GM19025 (cell line): Measurements from ENCODE around the gene MEF2D.

Experiments
- ATAC-seq: cut with Tn5 transposase; IDR thresholded peaks from one replicate; pipeline ENCODE4 v1.9.1; 2021; ENCODE audit warnings: mild to moderate bottlenecking, low read depth, moderate library complexity; ENCODE audit not compliant: unreplicated experiment

MEF2D gene

DNA sequence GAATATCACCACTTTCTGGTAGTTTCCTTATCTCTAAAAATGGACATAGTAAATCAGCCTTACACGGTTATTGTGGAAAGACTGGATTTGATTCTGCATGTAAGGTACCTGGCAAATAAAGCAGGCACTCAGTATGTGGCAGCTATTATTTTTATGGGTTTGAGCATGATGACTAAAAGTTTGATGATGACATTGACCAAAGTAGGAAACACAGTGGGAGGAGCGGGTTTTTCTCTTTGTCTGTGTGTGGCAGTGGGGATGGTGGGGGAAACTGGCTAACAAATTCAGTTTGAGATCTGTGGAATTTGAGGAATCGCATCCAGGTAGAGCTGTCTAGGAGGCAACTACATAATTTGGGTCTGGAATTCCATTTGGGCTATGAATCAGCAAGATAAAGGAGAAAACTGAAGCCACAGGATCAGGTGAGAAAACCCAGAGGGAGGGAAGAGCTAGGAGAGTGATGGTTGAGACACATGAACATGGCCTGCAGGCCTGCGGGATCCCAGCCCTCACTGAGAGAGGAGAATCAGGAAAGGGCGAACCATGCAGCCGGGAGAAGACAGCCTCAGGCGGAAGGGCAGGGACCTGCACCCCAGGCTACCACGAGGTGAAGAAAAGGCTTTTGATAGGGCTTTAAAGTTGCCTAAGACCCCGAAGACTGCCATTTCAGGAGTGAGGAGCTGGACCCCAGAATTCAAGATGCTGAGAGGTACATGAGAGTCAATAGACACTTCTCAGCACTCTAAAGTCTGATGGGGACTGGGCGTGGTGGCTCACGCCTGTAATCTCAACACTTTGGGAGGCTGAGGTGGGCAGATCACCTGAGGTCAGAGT lies 52.2 kb downstream of the MEF2D start:
- no peak for ATAC-seq

DNA sequence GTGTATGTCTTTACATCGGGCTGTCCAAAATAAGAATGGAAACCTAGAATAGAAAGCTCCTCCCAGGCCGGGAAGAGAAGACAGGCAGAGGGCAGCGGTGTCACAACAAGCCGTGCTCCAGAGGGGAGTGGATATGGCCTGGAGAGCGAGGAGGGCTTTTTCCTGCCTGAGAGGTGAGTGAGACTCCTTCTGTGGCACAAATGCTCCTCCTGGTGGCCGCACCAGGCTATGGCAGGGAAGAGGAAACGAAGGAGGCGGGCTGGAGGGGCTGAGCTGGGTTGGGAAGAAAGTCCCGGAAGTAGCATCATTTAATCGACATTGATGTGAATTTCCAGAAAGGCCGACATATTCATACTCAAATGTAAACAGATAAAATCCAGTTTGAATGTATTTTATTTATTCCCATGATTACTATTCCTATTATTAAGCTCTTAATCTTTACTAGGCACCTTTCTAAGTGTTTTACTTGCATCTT lies 54.7 kb downstream of the MEF2D start:
- ATAC-seq: no peak

DNA sequence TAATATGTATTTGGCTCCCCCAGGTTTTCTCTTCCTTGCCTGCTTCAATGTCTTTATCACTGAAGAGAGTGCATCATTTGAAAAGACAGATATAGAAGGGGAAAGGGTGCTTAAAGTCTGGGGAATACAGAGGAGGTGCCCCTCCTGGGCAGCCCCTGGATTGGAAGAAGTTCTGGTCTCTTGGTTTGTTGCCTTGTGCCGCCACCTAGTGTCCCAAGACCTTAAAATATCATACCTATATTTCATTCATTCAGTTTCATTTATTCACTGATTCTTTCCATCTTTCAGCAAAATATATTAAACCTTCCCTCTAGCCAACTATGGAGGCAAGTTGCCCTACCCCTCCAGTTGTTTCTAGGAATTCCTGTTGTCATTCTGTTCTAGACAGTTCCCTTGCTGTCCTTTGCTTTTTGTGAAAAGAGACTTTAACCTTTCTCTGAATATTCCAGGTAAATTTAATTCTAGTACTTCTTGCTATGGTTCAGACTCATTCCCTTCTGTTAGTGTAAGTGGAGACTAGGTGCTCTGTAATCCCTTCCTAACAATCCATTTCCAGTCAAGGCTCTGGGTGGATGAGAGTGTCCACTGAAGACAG lies 56.1 kb downstream of the MEF2D start:
- ATAC-seq: no peak

DNA sequence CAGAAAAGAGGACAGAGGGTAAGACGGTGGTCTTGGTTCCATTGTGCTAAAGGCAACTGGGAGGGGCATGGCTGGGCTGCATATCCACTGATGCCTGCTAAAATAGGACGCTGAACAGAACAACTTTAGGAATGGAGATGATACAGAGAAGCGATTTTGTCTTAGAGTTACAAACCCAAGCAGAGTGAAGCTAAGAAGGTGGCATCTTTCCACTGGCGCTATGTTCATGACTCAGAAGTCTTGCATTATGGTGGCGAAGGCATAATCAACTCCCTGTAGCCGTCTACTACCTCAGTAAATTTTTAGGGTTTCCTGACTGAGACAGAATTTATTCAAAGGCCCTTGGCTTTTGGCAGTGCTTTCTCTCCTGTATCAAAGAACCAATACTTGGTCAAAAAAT lies 57.3 kb downstream of the MEF2D start:
- ATAC-seq: no peak

DNA sequence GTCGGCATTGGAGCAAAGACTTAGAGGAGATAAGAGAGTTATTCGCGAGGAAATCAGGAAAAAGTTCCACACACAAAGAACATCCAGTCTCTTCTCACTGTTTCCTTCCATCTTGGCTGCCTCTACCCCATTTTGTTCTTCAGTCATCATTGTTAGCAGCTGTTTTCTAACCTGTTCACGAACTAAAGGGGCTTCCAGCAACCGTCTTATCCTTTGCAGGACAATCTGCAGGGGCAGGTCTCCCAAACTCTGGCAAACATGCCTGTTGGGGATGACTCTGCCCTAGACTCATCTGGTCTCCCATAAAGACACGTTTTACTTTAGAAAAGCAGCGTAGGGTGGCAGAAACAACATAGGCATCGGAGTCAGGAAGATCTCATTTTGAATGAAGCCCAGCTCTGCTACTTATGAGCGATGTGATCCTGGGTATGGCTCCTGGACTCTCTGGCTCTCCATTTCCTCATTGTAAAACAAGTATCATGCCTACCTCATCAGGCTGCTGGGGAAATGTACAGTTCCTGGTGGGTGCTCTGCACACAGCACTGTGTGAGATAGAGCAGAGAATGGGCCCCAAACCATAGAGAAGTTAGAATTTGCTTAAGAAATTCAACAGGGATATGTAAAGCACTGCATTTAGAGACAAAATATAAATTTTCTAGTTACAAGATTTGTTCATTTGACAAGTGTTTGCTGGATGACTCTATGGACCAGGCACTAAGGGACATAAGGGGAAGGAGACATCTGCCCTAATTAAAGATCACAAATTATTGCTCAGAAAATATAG lies 59.7 kb downstream of the MEF2D start:
- no peak for ATAC-seq

DNA sequence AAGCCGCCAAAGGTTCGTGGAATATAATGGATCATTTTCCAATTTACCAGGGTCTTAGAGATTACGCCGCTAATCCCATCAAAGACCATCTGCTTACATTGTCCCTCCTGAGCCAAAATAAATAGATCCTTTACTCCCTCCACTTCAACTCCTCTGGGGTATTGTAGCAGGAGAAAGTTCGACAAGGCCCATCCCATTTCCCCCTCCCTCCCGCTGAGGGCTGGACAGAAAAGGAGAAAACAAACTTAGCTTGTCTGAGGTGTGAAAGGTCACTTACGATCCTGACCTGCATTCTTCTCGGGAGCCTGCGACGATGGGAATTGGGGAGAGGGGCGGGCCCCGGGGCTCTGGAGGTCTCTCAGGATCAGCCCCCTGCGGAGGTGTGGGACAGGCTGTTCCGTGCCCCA lies 60.8 kb downstream of the MEF2D start:
- ATAC-seq: no peak

DNA sequence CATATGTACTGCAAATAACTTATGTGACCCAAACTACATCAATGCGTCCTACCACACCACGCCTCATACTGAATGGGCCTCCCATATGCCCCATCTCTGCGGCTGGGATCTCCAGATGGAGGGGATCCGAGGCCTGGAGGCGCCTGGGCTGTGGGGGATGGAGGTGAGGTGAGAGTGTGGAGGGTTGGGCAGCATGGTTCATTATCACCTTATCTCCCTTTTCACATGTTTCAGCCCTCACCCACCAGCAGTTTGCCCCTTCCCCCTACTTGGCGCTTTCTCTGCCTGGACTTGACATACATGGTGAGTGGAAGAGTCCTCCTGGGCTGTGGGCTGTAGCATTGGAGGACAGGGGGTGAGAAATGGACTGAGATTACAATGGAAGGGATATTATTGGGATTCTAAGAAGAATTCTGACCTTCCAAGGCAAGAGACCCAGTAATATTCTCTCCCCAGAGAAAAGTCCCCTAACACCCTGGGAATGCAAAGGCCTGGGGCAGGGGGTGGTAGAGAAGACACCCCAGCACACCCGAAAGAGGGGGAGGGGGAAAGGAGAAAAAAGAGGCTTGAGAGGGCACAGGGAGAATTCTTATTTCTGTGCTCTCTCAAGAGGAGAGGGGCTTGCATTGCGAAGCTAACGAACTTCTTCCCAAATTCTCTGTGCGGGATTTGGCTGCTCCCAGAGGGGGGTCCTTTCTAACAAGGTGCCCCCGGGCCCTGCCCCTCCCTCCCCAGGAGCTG lies 61.4 kb downstream of the MEF2D start:
- ATAC-seq: no peak

DNA sequence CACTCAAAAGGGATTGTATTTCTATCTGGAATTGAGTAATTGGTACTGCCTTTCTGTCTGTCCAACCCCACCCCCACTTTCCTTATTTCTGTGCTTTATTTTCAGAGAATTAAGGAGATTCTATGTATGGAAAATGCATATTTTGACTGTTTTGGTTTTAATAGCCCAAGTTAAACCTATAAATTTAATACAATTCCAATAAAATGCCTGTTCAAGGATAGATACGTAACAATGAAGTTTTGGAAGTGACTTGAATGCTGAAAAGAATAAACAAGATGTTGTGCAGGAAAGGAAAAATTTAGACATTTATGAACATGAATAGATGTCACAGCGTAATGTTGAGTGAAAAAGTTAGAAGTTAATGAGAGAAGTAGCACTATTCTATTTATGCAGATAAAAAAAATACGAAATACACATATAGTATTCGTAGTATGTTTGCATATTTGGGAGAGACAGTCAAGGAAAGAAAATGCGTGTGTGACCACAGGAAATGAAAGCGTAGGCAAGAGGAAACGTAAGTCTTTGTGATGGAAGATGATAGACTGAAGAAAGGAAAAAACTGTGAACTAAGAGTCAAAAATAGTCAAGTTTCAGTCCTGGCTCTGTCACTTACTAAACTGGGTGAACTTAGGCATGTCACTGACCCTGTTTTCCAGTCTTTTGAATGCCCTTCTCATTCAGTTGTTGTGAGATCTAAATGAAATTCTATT lies 62.1 kb downstream of the MEF2D start:
- ATAC-seq: no peak

DNA sequence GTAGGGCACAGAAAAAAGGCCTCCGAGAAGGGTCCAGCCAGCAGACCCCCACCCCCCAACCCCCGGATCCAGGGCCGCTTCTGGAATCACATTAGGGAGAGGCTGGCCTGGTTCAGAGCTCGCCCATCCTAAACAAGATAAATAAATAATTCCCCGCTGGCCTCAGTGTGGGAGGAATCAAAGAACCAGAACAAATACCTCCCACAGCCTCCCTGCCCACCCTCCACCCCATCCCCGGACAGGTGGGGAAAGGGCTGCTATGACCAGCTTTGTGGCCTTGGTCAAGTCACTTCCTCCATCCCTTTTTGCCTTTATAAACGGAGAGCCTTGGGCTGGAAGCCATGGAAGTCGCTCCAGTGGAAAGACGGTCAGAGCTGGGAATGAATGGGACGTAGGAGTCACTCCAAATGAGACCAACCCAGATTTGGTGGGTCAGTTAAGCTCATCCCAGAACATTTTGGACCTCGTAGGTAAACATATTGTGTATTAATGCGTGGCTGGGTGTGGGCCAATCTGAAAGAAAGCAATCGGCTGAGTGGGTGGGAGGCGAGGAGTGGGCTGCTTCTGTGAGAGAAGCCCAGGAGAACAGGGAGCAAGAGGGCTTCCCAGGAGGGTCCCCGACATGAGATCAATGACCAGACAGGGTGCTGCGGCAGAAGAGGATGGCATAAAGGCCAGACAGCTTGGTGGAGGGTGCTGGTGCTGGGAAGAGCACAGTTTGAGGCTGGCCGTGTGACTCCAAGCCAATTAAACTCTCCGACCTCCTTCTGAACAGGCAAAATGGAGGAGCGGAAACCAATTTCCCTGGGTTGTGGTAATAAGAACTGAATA lies 63.3 kb downstream of the MEF2D start:
- ATAC-seq: no peak

DNA sequence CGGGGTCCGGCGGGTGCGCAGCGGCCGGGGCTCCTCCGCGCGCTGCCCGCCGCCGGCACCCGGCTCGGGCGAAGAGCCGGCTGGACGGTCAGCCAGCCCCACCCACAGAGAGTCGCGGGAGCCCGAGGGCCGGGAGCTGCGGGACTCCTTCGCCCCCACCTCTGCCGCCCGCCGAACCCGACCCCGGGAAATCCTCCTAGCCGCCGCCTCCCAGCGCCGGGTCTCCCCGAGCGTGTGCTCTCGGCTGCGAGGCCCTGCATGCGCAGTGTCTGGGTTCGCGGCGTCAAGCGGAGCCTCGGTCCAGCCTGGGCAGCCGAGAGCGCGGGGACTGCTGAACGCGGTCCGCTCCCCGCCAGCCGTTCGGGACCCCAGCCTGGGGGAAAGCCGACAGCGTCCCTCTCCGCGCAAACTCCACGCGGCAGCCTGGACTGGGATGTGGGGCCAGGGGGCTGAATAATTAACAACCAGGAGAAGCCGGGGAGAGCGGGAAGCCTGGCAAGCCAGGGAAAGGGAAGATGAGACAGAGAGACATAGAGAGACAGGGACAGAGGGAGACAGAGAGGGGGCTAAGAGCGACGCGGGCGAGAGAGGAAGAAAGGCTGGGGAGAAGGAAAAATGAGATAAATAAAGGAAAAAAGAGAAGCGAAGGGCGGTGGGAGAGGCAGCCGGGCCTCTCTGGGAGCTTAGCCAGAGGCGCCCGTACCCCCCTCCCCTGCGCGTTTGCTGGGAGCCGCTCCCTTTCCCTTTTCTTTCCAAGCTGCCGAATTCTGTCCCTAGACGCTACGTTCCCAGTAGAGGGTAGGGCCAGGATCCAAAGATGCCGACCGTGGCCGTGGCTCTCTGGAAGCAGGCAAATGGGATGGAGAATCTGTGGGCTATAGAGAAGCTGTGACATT lies 64.2 kb downstream of the MEF2D start:
- no peak for ATAC-seq

DNA sequence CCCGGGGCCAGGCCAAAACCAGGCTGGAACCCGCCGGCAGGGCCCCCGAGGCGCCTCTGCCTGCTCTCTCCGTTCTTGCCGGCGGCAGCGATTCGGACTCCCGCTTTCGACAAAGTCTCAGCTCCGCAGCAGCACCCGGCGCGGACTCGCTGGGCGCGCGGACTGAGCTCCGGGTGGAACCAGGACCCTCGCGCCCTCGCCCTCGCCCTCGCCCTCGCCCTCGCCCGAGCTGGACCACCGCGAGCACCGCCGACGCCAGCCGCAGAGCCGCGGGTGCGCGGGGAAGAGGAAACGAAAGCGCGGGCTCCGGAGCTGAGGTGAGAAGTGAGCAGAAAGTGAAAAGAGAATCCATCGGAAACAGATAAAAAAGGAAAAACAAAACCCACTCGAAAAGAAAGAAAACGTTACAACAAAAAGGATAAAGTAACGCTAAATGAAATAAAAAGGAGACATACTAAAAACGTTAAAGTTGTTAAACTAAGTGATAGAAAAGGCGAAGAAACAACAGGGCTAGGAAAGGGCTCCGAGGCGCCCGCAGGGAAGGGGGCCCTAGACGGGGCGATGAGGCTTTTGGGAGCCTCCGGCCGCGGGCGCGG lies 64.9 kb downstream of the MEF2D start:
- ATAC-seq: no peak

DNA sequence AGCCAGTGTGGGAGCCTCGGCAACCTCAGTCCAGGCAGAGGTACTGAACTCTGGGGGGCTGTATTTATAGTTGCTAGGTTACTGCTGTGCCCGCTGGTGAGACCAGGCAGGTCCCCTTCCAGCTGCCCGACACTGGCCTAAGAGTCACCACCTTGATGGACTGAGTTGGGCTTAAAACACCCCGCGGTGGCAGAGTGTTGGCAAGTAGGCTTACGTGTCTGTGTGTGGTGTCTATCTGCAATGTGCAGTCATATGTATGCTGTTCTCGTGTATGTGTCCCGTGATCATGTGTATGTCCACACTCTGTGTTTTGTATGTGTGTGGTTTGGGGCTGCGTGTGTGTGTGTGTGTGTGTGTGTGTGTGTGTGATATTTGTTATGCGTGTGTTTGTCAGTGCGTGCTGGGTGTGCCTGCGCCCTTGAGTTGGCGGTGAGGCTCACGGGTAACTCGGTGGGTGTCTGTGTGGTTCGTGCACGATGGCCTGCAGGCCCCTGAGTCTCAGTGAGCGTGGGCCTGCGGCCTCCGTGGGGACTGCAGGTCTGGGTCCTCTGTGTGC lies 65.5 kb downstream of the MEF2D start:
- ATAC-seq: no peak

DNA sequence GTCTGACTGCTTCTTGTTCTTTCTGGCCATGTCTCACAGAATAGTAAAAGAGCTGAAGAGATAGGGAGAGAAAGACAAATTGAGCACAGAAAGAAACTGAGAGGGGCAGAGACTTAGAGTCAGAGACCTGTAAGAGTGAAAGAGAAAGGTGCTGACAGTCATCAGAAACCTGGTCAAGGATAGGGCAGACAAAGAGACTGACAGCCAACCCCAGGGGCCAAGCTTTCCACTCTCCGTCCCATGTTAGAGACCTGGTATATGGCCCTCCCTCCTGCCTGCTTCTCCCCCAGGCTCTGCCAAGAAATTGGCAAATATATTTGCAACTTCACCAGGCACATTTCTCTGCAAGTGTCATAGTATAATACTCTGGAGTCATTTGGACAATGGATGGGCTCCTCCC lies 67.0 kb downstream of the MEF2D start:
- peak; percentile 73 for ATAC-seq

DNA sequence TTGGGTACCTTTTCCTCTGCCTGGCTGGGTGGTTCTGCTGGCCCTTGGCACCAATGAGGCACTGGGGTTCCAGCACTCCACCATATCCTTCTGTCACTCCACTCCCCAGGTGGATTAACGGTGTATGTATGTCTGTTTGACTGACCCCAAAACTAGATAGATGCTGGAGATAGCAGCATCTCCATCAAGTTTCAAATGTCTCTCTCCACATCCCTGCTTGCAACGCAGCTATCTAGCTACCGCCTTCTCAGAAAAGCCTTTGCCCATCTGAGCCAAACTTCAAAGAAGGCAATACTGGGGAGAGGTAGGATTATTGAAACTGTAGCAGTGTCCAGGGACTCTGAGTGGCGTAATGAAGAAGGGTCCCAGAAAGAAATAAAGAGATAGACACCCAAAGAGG lies 67.5 kb downstream of the MEF2D start:
- no peak for ATAC-seq

DNA sequence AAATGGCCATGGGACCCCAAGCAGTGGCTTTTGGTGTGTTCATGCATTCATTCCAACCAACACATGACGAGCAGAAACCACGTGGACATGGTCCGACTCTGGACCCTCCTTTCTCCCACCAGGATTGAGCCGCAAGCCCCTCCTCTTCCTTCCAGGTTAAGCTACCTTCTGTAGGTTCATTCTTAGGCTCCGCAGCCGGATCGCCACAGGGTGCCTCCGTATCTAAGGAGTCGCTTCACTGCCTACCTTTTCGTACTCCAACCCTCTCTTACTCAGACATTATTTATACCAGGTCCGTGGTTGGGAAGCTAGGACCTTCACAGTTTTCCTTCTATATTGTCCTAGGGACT lies 67.9 kb downstream of the MEF2D start:
- ATAC-seq: no peak

DNA sequence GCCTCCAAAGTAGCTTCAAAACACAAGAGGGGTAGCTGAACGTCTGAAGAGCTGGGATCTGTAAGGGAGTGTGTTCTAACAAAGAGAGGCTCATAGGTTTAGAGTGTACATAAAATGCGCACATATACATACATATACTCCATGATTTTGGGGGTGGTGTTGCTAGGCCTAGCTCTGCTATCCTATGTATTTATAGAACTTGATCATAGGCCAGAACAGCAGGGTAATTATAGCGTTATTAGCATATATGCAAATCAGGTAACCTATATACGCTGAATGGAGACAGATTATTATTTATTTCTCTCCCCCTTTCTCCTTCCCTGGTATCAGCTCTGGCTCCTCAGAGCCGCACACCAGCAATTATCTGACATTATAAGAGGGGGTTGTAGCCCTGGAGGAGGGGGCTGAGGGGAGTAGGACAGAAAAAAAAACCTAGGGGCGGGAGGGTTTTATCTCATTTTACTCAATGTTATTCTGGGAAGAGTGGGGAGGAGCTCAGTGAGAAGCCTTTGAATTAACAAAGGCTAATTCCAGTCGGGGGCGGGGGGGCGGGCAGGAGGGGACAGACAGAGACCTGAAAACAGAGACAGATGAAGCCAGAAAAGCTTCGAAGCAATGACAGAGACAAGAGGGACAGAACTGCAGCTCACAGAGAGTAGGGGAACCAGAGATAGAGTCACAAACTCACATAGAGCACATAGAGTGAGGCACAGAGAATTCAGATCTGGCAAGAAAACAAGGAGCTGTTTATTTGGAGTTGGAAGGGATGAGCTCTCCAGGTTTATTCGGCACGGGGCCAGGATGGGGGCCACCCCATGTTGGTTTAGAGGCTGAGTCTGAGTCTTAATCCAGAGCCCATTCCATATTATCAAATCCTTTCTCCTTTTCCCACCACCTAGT lies 68.6 kb downstream of the MEF2D start:
- no peak for ATAC-seq

DNA sequence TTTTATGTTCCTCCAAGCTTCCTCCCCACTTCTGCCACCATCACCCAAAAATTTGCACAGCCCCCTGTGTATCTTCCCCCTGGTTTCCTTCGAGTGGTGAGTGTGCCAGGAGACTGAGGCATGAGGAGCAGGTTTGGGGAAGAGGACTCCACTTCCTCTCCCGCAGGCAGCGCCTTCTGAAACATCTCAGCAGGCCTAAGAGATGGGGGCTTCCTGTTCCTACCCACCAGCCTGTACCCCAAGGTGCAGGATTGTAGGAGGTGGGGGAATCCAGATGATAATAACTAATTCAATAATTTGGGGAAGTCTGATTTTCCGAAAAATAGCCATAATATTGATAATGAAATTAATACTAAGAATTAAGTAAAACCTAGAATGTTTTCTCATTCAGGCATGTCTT lies 69.2 kb downstream of the MEF2D start:
- no peak for ATAC-seq
